Measurements from ENCODE around the gene MTHFD2L. TPM values are rescaled to one million over a fixed set of nuclear protein-coding genes. Genes with fewer than 3 reads are reported as not detected.

MTHFD2L gene
- total and polyA plus RNA-seq, 4 donors: 7.1 to 13.8 (median 13.0) TPM

DNA sequence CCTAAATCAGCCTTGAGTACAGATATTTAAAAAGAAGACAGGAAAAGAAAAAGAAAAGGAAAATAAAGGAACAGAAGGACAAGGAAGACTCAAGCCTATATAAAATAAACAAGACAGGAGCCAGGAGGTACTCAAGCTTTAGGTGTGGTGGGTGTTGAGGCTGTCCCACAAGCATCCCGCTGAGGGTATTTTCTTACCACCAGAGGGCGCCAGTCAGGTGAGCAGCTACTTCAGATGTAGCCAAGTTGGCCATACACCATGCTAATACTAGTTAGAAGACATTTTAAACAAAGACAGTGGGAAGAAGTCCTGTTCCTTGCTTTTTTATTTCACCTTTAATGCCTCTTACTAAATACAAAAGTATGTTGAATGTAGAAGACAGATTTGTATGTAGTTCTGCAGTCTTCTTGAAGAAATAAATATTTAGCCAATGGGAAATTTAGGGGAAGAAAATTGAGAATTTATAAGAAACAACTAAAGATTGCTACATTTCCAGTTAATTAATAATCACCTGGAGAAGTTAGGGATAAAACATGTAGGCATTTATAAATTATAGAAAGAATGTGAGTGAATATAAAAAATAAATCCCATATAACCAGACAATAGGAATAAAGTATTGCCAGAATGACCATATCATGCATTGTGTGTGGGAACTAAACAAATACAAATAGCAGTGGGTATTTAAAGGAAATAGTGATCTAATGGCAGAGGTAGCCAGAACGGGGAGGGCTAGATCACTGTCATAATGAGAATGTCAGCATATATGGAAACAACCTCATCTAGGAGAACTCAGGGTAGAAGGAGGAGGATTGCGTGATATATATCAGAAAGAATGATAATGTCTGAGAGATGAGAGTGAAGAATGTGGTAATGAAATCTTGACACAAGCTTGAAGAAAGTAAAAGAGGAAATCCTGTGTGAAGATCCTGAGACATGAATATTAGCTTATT, 71.0 kb downstream of the MTHFD2L start:
- 51% methylated on average over 4 of the region's 4 CpGs for WGBS, 2 donors
- peak; percentile 68 to 81 for DNase-seq
- H3K9me3 ChIP-seq (ENCODE audit: control insufficient read depth, low read length): no peaks in the 10 kb centered on the region
- no peak for ATAC-seq (ENCODE audit: low FRiP score)
- H3K36me3 ChIP-seq (ENCODE audit: control insufficient read depth in 1 of 2, insufficient read depth in 2 of 2, low read length in 1 of 2): no peaks in the 10 kb centered on the region
- no peak overlapping the region for H3K4me3 ChIP-seq (ENCODE audit: low read length in 2 of 2)
- intact Hi-C loops (cut with DNase I): loop anchor here in 1 of 2 donors (5.0 kb wide), 1 partner anchor 438 kb away; no protein-coding TSS in a partner anchor
- no peaks in the 10 kb centered on the region for H3K4me1 ChIP-seq (ENCODE audit: control insufficient read depth in 1 of 2, insufficient read depth in 2 of 2, low read length in 2 of 2)
- no peaks in the 10 kb centered on the region for H3K27me3 ChIP-seq (ENCODE audit: control insufficient read depth in 1 of 2, insufficient read depth in 2 of 2, low read length in 1 of 2)
- no peak overlapping the region for H3K27ac ChIP-seq (ENCODE audit: low read depth in 1 of 2, low read length in 2 of 2)

GRCh38 chr4:74230902-74231499, 73.1 kb downstream of the MTHFD2L start:
- no peaks in the 10 kb centered on the region for H3K27me3 ChIP-seq (ENCODE audit: control insufficient read depth in 1 of 2, insufficient read depth in 2 of 2, low read length in 1 of 2)
- no peaks in the 10 kb centered on the region for H3K36me3 ChIP-seq (ENCODE audit: control insufficient read depth in 1 of 2, insufficient read depth in 2 of 2, low read length in 1 of 2)
- peak; percentile 26 for ATAC-seq (ENCODE audit: low FRiP score)
- no peaks in the 10 kb centered on the region for H3K9me3 ChIP-seq (ENCODE audit: control insufficient read depth, low read length)
- peak in 1 of 2 donors; percentile 61 for DNase-seq
- no peak overlapping the region for H3K27ac ChIP-seq (ENCODE audit: low read depth in 1 of 2, low read length in 2 of 2)
- no peaks in the 10 kb centered on the region for H3K4me1 ChIP-seq (ENCODE audit: control insufficient read depth in 1 of 2, insufficient read depth in 2 of 2, low read length in 2 of 2)
- no peak overlapping the region for H3K4me3 ChIP-seq (ENCODE audit: low read length in 2 of 2)
- 53 to 63% methylated on average over 7 of the region's 7 CpGs for WGBS, 2 donors
- intact Hi-C loops (cut with DNase I): no loop called here

DNA sequence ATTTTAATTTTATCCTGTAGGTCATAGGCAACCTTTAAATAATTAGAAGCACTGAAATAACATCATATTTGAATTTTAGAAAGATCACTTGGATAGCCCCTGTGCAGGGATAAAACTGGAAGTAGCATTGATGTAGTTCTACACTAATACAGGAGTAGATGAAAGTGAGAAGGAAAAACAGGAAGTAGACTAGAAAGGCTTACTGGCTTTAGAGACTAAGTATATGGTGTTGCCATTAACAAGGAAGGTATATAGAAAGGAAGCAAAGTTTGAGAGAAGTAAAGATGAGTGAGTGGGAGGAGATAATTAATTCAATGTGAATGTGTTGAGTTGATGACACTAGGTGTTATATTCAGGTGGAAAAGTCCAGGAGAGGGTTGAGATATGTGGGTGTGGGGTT, 77.2 kb downstream of the MTHFD2L start:
- ATAC-seq (ENCODE audit: low FRiP score) (no peak), DNase-seq (no peak)
- intact Hi-C loops (cut with DNase I): no loop called here
- Histone ChIP-seq H3K36me3 (ENCODE audit: control insufficient read depth in 1 of 2, insufficient read depth in 2 of 2, low read length in 1 of 2) (no peaks in the 10 kb centered on the region), H3K9me3 (ENCODE audit: control insufficient read depth, low read length) (no peaks in the 10 kb centered on the region), H3K27ac (ENCODE audit: low read depth in 1 of 2, low read length in 2 of 2) (no peak overlapping the region), H3K27me3 (ENCODE audit: control insufficient read depth in 1 of 2, insufficient read depth in 2 of 2, low read length in 1 of 2) (no peaks in the 10 kb centered on the region), H3K4me3 (ENCODE audit: low read length in 2 of 2) (no peak overlapping the region), H3K4me1 (ENCODE audit: control insufficient read depth in 1 of 2, insufficient read depth in 2 of 2, low read length in 2 of 2) (no peaks in the 10 kb centered on the region)

DNA sequence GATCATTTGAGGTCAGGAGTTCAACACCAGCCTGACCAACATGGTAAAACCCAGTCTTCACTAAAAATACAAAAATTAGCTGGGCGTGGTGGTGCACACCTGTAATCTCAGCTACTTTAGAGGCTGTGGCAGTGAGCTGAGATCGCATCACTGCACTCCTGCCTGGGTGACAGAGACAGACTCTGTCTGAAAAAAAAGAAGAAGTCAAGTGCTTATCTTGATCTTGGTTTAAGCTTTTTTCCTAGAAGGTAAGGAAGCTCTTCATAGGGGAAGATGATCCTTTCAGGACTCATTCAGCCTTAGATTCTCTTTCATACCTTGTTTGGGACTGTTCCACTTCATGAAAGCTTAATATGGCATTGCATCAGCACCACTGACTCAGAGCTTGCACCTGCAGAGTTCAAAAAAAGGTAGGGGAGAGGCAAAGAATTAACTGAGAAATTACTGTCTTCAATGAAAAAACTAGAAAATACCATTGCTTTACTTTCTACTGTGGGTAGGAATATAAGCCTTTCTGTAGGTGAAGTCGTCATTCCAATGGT, 79.6 kb downstream of the MTHFD2L start:
- Histone ChIP-seq H3K36me3 (ENCODE audit: control insufficient read depth in 1 of 2, insufficient read depth in 2 of 2, low read length in 1 of 2) (no peaks in the 10 kb centered on the region), H3K4me3 (ENCODE audit: low read length in 2 of 2) (no peak overlapping the region), H3K27ac (ENCODE audit: low read depth in 1 of 2, low read length in 2 of 2) (no peak overlapping the region), H3K4me1 (ENCODE audit: control insufficient read depth in 1 of 2, insufficient read depth in 2 of 2, low read length in 2 of 2) (no peaks in the 10 kb centered on the region), H3K9me3 (ENCODE audit: control insufficient read depth, low read length) (no peaks in the 10 kb centered on the region), H3K27me3 (ENCODE audit: control insufficient read depth in 1 of 2, insufficient read depth in 2 of 2, low read length in 1 of 2) (no peaks in the 10 kb centered on the region)
- ATAC-seq (ENCODE audit: low FRiP score) (no peak), DNase-seq (no peak)
- WGBS, 2 donors: 81 to 98% methylated on average over 3 of the region's 3 CpGs
- intact Hi-C loops (cut with DNase I): no loop called here

DNA sequence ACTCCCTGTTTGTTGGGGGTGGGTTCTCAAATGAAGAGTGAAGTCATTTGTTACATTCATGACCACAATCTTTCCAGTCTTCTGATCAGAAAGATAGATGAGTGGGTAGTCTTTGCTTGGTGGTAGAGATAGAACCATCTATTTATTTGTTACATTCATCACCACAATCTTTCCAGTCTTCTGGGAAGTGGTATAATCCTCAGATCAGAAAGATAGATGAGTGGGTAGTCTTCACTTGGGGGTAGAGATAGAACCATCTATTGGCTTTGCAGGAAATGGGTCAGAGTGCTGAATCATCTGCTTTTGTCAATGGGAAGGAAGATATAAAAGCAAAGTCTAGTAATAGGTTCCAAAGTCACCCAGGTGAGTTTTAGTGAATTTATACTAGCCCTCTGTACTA, 86.1 kb downstream of the MTHFD2L start:
- Histone ChIP-seq H3K9me3 (ENCODE audit: control insufficient read depth, low read length) (no peaks in the 10 kb centered on the region), H3K27ac (ENCODE audit: low read depth in 1 of 2, low read length in 2 of 2) (no peak overlapping the region), H3K36me3 (ENCODE audit: control insufficient read depth in 1 of 2, insufficient read depth in 2 of 2, low read length in 1 of 2) (no peaks in the 10 kb centered on the region), H3K4me3 (ENCODE audit: low read length in 2 of 2) (no peak overlapping the region), H3K4me1 (ENCODE audit: control insufficient read depth in 1 of 2, insufficient read depth in 2 of 2, low read length in 2 of 2) (no peaks in the 10 kb centered on the region), H3K27me3 (ENCODE audit: control insufficient read depth in 1 of 2, insufficient read depth in 2 of 2, low read length in 1 of 2) (no peaks in the 10 kb centered on the region)
- DNase-seq: no peak
- ATAC-seq (ENCODE audit: low FRiP score): no peak
- intact Hi-C loops (cut with DNase I): no loop called here

DNA sequence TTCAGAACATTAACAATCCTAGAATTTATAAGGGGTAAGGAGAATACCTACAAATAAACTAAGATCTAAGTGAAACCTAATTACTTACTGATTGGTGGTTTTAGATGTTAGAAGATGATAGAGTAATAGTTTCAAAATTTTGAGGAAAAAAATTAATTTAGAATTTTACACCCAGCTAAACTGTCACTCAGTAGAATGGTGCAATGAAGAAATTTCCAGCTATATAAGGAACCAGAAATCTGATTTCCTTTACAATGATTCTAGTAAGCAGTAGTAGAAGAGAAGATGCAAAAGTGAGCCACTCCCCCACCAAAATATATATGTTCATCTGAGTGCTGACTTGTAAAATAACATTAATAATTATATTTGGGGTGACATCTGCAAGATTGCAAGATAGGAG, 95.0 kb downstream of the MTHFD2L start:
- H3K27me3 ChIP-seq (ENCODE audit: control insufficient read depth in 1 of 2, insufficient read depth in 2 of 2, low read length in 1 of 2): no peaks in the 10 kb centered on the region
- DNase-seq: no peak
- no peaks in the 10 kb centered on the region for H3K36me3 ChIP-seq (ENCODE audit: control insufficient read depth in 1 of 2, insufficient read depth in 2 of 2, low read length in 1 of 2)
- no peak overlapping the region for H3K27ac ChIP-seq (ENCODE audit: low read depth in 1 of 2, low read length in 2 of 2)
- intact Hi-C loops (cut with DNase I): no loop called here
- no peak for ATAC-seq (ENCODE audit: low FRiP score)
- no peak overlapping the region for H3K4me3 ChIP-seq (ENCODE audit: low read length in 2 of 2)
- H3K9me3 ChIP-seq (ENCODE audit: control insufficient read depth, low read length): peaks cover 6% of the 10 kb centered on the region
- H3K4me1 ChIP-seq (ENCODE audit: control insufficient read depth in 1 of 2, insufficient read depth in 2 of 2, low read length in 2 of 2): no peaks in the 10 kb centered on the region

- H3K27ac ChIP-seq (ENCODE audit: low read depth in 1 of 2, low read length in 2 of 2): no peak overlapping the region
- WGBS, 2 donors: 97 to 100% methylated on average over 1 of the region's 1 CpG
- ATAC-seq (ENCODE audit: low FRiP score) (no peak), DNase-seq (no peak)
- no peaks in the 10 kb centered on the region for H3K27me3 ChIP-seq (ENCODE audit: control insufficient read depth in 1 of 2, insufficient read depth in 2 of 2, low read length in 1 of 2)
- no peaks in the 10 kb centered on the region for H3K4me1 ChIP-seq (ENCODE audit: control insufficient read depth in 1 of 2, insufficient read depth in 2 of 2, low read length in 2 of 2)
- intact Hi-C loops (cut with DNase I): no loop called here
- no peak overlapping the region for H3K4me3 ChIP-seq (ENCODE audit: low read length in 2 of 2)
- no peaks in the 10 kb centered on the region for H3K36me3 ChIP-seq (ENCODE audit: control insufficient read depth in 1 of 2, insufficient read depth in 2 of 2, low read length in 1 of 2)
- peaks cover 6% of the 10 kb centered on the region for H3K9me3 ChIP-seq (ENCODE audit: control insufficient read depth, low read length)
These were observed 96.5 kb downstream of the MTHFD2L start for GRCh38 chr4:74254386-74254785.

DNA sequence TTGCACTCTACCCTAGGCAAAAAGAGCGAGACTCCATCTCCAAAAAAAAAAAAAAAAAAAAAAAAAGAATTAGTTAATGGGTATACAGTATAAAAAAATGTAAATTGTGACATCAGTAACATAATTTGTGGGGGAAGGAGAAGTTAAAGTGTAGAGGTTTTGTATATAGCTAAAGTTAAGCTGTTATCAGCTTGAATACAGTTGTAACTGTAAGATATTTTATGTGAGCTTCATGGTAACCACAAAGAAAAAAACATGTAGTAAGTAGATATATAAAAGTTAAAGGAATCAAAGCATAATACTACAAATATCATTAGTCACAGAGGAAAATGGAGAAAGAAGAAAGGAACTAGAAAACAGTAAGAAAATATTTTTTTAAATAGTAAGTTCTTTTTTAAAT, 97.2 kb downstream of the MTHFD2L start:
- Histone ChIP-seq H3K4me3 (ENCODE audit: low read length in 2 of 2) (no peak overlapping the region), H3K27ac (ENCODE audit: low read depth in 1 of 2, low read length in 2 of 2) (no peak overlapping the region), H3K36me3 (ENCODE audit: control insufficient read depth in 1 of 2, insufficient read depth in 2 of 2, low read length in 1 of 2) (no peaks in the 10 kb centered on the region), H3K4me1 (ENCODE audit: control insufficient read depth in 1 of 2, insufficient read depth in 2 of 2, low read length in 2 of 2) (no peaks in the 10 kb centered on the region), H3K27me3 (ENCODE audit: control insufficient read depth in 1 of 2, insufficient read depth in 2 of 2, low read length in 1 of 2) (no peaks in the 10 kb centered on the region), H3K9me3 (ENCODE audit: control insufficient read depth, low read length) (peaks cover 6% of the 10 kb centered on the region)
- ATAC-seq (ENCODE audit: low FRiP score) (no peak), DNase-seq (no peak)
- intact Hi-C loops (cut with DNase I): no loop called here
- WGBS, 2 donors: 92 to 96% methylated on average over 1 of the region's 1 CpG

GRCh38 chr4:74258963-74259362, 101.0 kb downstream of the MTHFD2L start:
- no peaks in the 10 kb centered on the region for H3K27me3 ChIP-seq (ENCODE audit: control insufficient read depth in 1 of 2, insufficient read depth in 2 of 2, low read length in 1 of 2)
- 73 to 88% methylated on average over 1 of the region's 1 CpG for WGBS, 2 donors
- no peak overlapping the region for H3K27ac ChIP-seq (ENCODE audit: low read depth in 1 of 2, low read length in 2 of 2)
- no peaks in the 10 kb centered on the region for H3K4me1 ChIP-seq (ENCODE audit: control insufficient read depth in 1 of 2, insufficient read depth in 2 of 2, low read length in 2 of 2)
- H3K4me3 ChIP-seq (ENCODE audit: low read length in 2 of 2): no peak overlapping the region
- no peaks in the 10 kb centered on the region for H3K9me3 ChIP-seq (ENCODE audit: control insufficient read depth, low read length)
- DNase-seq: no peak
- intact Hi-C loops (cut with DNase I): no loop called here
- no peaks in the 10 kb centered on the region for H3K36me3 ChIP-seq (ENCODE audit: control insufficient read depth in 1 of 2, insufficient read depth in 2 of 2, low read length in 1 of 2)
- ATAC-seq (ENCODE audit: low FRiP score): no peak
